ENCODE data around the gene UNC79.

UNC79 gene

DNA sequence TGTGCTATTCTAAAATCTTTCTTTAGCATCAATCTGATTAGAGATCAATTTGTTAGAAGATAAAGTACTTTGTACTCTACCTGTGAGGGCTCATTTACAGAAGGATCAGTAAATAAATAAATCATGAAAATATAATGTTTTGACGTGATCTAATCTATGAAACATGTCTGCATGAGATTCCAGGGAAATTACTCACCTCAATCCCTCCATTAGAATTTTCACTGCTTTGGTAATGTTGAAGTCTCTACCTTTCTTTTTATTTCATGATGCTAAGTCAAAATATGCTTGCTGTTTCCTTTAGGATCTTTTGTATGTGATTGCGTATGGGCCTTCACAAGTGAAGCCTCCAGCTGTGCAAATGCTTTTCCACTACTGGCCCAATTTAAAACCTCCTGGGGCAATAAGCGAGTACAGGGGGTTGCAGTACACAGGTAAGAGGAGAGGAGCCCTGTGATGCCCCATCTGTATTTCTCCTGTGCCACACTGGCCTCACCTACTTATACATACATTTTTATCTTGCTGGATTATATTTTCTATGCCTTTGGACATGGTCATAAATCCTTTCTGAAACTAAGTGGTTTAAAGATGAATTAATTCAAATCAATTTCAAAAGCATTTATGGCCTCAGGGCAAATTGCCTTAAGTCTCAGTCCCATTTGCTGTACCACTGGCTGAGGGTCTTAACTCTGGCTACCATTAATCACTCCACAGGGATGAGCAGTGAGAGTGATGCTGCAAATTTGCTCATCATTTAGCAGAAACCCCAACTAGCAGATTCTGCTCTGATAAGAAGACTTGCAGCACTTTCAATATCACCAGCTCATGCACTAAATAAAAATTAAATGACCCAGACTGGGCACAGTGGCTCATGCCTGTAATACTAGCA, 66.4 kb downstream of the UNC79 start:
- no peaks in the 10 kb centered on the region for H3K9me3 ChIP-seq (ENCODE audit: low read length)
- H3K9me2 ChIP-seq (ENCODE audit: low read depth, low read length), result no peaks in the 10 kb centered on the region
- no peak overlapping the region for H3K4me2 ChIP-seq (ENCODE audit: low read length)
- H3K27ac ChIP-seq (ENCODE audit: low read depth, low read length, poor library complexity, severe bottlenecking), result no peak overlapping the region
- no peak overlapping the region for H3K9ac ChIP-seq (ENCODE audit: low read length)
- H3K36me3 ChIP-seq (ENCODE audit: insufficient read depth, low read length), result no peaks in the 10 kb centered on the region
- H3K79me2 ChIP-seq (ENCODE audit: insufficient read depth, low read length), result no peaks in the 10 kb centered on the region
- H3K27me3 ChIP-seq (ENCODE audit: insufficient read depth, low read length), result no peaks in the 10 kb centered on the region
- no peaks in the 10 kb centered on the region for H3K4me1 ChIP-seq (ENCODE audit: insufficient read depth, low read length, severe bottlenecking)
- H2AFZ ChIP-seq (ENCODE audit: low read length), result no peak overlapping the region
- no peaks in the 10 kb centered on the region for H3F3A ChIP-seq (ENCODE audit: insufficient read depth, low read length)
- no peaks in the 10 kb centered on the region for H4K20me1 ChIP-seq (ENCODE audit: insufficient read depth, low read length)
- TF ChIP-seq EZH2 (IDR thresholded peaks at IDR 0.05; ENCODE audit: borderline replicate concordance, low read length), result no peak
- TF ChIP-seq CTCF (IDR thresholded peaks at IDR 0.05; ENCODE audit: low read length), result no peak
- H3K4me3 ChIP-seq (ENCODE audit: low read depth, low read length, poor library complexity, severe bottlenecking), result no peak overlapping the region

DNA sequence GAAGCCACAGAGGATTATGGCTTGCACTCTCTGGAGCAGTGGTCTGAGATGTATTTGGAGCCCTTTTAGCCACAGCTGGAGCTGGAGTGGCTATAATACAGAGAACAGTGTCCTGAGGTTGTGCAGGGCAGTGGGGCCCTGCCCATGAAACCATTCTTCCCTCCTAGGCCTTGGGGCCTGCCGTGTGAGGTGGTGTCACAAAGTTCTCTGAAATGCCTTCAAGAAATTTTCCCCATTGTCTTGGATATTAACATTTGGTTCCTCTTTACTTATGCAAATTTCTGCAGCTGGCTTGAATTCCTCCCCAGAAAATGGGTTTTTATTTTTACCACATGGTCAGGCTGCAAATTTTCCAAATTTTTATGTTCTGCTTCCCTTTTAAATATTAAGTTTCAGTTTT, 79.3 kb downstream of the UNC79 start:
- Histone ChIP-seq H3K36me3 (ENCODE audit: insufficient read depth, low read length) (no peaks in the 10 kb centered on the region), H3K9me3 (ENCODE audit: low read length) (no peaks in the 10 kb centered on the region), H3K79me2 (ENCODE audit: insufficient read depth, low read length) (no peaks in the 10 kb centered on the region), H3F3A (ENCODE audit: insufficient read depth, low read length) (no peaks in the 10 kb centered on the region), H3K9ac (ENCODE audit: low read length) (no peak overlapping the region), H3K27me3 (ENCODE audit: insufficient read depth, low read length) (no peaks in the 10 kb centered on the region), H3K4me2 (ENCODE audit: low read length) (no peak overlapping the region), H3K27ac (ENCODE audit: low read depth, low read length, poor library complexity, severe bottlenecking) (no peak overlapping the region), H3K9me2 (ENCODE audit: low read depth, low read length) (no peaks in the 10 kb centered on the region), H3K4me3 (ENCODE audit: low read depth, low read length, poor library complexity, severe bottlenecking) (no peak overlapping the region), H3K4me1 (ENCODE audit: insufficient read depth, low read length, severe bottlenecking) (no peaks in the 10 kb centered on the region), H4K20me1 (ENCODE audit: insufficient read depth, low read length) (no peaks in the 10 kb centered on the region), H2AFZ (ENCODE audit: low read length) (no peak overlapping the region)
- no peak for TF ChIP-seq CTCF (IDR thresholded peaks at IDR 0.05; ENCODE audit: low read length)
- TF ChIP-seq EZH2 (IDR thresholded peaks at IDR 0.05; ENCODE audit: borderline replicate concordance, low read length), result no peak

DNA sequence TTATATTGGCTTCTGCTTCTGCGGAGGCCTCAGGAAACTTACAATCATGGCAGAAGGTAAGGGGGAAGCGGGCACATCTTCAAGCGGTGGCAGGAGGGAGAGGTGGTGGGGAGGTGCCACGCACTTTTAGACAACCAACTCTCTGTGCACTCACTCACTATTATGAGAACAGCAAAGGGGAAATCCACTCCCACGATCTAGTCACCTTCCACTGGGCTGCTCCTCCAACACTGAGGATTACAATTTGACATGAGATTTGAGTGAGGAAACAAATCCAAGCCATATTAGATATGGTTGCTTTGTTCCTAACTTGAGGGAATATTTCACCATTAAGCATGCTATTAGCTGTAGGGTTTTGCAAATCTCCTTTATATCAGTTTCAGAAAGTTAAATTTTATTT, 80.3 kb downstream of the UNC79 start:
- Histone ChIP-seq H3K4me1 (ENCODE audit: insufficient read depth, low read length, severe bottlenecking) (no peaks in the 10 kb centered on the region), H3K79me2 (ENCODE audit: insufficient read depth, low read length) (no peaks in the 10 kb centered on the region), H3K4me2 (ENCODE audit: low read length) (no peak overlapping the region), H3F3A (ENCODE audit: insufficient read depth, low read length) (no peaks in the 10 kb centered on the region), H3K4me3 (ENCODE audit: low read depth, low read length, poor library complexity, severe bottlenecking) (no peak overlapping the region), H2AFZ (ENCODE audit: low read length) (no peak overlapping the region), H3K27ac (ENCODE audit: low read depth, low read length, poor library complexity, severe bottlenecking) (no peak overlapping the region), H3K36me3 (ENCODE audit: insufficient read depth, low read length) (no peaks in the 10 kb centered on the region), H3K9me2 (ENCODE audit: low read depth, low read length) (no peaks in the 10 kb centered on the region), H3K9me3 (ENCODE audit: low read length) (no peaks in the 10 kb centered on the region), H4K20me1 (ENCODE audit: insufficient read depth, low read length) (no peaks in the 10 kb centered on the region), H3K9ac (ENCODE audit: low read length) (no peak overlapping the region), H3K27me3 (ENCODE audit: insufficient read depth, low read length) (no peaks in the 10 kb centered on the region)
- TF ChIP-seq CTCF (IDR thresholded peaks at IDR 0.05; ENCODE audit: low read length), result no peak
- TF ChIP-seq EZH2 (IDR thresholded peaks at IDR 0.05; ENCODE audit: borderline replicate concordance, low read length), result no peak

All from OCI-LY1 (cell line).